ENCODE measurements around the gene MYO5A. TPM values are rescaled to one million over a fixed set of nuclear protein-coding genes. Genes with fewer than 3 reads are reported as not detected.

Gene MYO5A
- polyA plus RNA-seq, 1 of the 3 experiments (the other 2 are of a cell fraction), result 11.0 TPM

GRCh38 chr15:52306270-52306669 is 222.4 kb downstream of the MYO5A start:
- Histone ChIP-seq H3K36me3 (replicated peaks in 1 of 2; ENCODE audit: control insufficient read depth in 1 of 2, insufficient read depth in 2 of 2, low read length in 1 of 2) (peaks cover 0 to 2% of the 10 kb centered on the region in 2 experiments), H2AFZ (ENCODE audit: low read depth) (no peak overlapping the region), H3K9ac (no peak overlapping the region), H3K79me2 (ENCODE audit: insufficient read depth) (no peaks in the 10 kb centered on the region), H3K4me3 (ENCODE audit: low read depth in 2 of 2, low read length in 1 of 2) (no peak overlapping the region), H3K27ac (ENCODE audit: low read depth in 2 of 2, low read length in 1 of 2) (no peak overlapping the region), H3K4me2 (no peak overlapping the region), H3F3A (replicated peaks; ENCODE audit: insufficient read depth) (no peaks in the 10 kb centered on the region), H3K9me2 (no peaks in the 10 kb centered on the region), H3K27me3 (ENCODE audit: insufficient read depth) (no peaks in the 10 kb centered on the region), H4K20me1 (ENCODE audit: insufficient read depth) (no peaks in the 10 kb centered on the region), H3K9me3 (no peaks in the 10 kb centered on the region), H3K4me1 (ENCODE audit: control insufficient read depth in 1 of 2, insufficient read depth in 2 of 2, low read depth in 1 of 2, low read length in 1 of 2) (peaks cover 0 to 4% of the 10 kb centered on the region in 2 experiments; a peak in 1 of 4 replicates)
- ChIA-PET CTCF (no interaction called here), POLR2A (no interaction called here)
- no peak for DNase-seq
- TF ChIP-seq POLR2AphosphoS5 (IDR thresholded peaks at IDR 0.05; ENCODE audit: low read depth, low read length) (no peak), FOSL2 (IDR thresholded peaks at IDR 0.05; ENCODE audit: borderline replicate concordance, low read depth) (no peak)
- 85% methylated on average over 1 of the region's 1 CpG for WGBS (ENCODE audit: low lambda C conversion rate)

DNA sequence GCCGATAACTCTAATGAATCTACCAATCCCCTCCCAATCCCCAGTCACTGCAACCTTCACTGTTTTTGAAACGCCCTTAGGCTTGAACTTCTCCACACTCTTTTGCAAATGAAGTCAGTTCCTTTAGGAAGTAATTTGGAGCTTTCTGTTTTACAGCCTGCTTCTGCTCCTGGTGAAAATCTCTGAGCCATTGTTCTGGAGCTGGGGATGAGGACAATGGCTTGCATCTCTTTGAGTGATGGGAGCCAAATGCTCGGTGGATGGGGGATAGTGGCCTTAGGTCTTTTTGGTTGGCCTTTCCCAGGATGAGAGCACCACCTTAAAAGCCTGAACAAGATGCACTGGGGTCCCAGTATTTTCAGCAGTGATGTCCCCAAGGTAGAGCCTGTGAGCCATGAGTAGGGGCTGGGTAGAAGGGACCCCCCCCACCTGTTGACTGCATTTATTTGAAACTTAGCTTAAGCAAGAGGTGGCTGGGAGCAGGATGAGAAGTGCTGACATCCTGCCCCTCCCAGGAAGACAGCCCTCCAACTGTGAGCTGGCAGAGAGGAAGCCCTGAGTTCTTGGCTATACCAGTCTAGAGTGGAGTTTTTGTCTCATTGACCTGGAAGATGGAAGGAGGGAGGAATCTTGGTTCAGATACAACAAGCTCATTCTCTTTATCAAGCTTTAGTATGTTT is 225.4 kb downstream of the MYO5A start:
- ChIA-PET CTCF (interaction anchor here (1.2 to 1.5 kb wide), 4 partner anchors 24 to 432 kb away, joined by 3 to 4 read pairs (median 4); no protein-coding TSS in a partner anchor), POLR2A (no interaction called here)
- H3F3A ChIP-seq (replicated peaks; ENCODE audit: insufficient read depth), result peaks cover 4% of the 10 kb centered on the region
- no peak for TF ChIP-seq SIN3A (IDR thresholded peaks at IDR 0.05; ENCODE audit: borderline replicate concordance, low read depth, low read length)
- H3K27ac ChIP-seq (ENCODE audit: low read depth in 2 of 2, low read length in 1 of 2), result no peak overlapping the region
- WGBS (ENCODE audit: low lambda C conversion rate), result 77% methylated on average over 3 of the region's 3 CpGs
- no peak overlapping the region for H3K4me2 ChIP-seq
- H3K27me3 ChIP-seq (ENCODE audit: insufficient read depth), result no peaks in the 10 kb centered on the region
- no peaks in the 10 kb centered on the region for H3K9me2 ChIP-seq
- H3K9me3 ChIP-seq, result 0 out of 2 replicates have a peak, but pooled peaks cover 1% of the 10 kb centered on the region
- H3K4me1 ChIP-seq (ENCODE audit: control insufficient read depth in 1 of 2, insufficient read depth in 2 of 2, low read depth in 1 of 2, low read length in 1 of 2), result no peaks in the 10 kb centered on the region
- no peaks in the 10 kb centered on the region for H4K20me1 ChIP-seq (ENCODE audit: insufficient read depth)
- H3K79me2 ChIP-seq (ENCODE audit: insufficient read depth), result no peaks in the 10 kb centered on the region
- H3K36me3 ChIP-seq (replicated peaks in 1 of 2; ENCODE audit: control insufficient read depth in 1 of 2, insufficient read depth in 2 of 2, low read length in 1 of 2), result no peaks in the 10 kb centered on the region
- no peak overlapping the region for H3K4me3 ChIP-seq (ENCODE audit: low read depth in 2 of 2, low read length in 1 of 2)
- no peak overlapping the region for H2AFZ ChIP-seq (ENCODE audit: low read depth)
- no peak for DNase-seq
- H3K9ac ChIP-seq, result no peak overlapping the region

- Histone ChIP-seq H4K20me1 (ENCODE audit: insufficient read depth) (no peaks in the 10 kb centered on the region), H3K9me2 (no peaks in the 10 kb centered on the region), H3F3A (replicated peaks; ENCODE audit: insufficient read depth) (peaks cover 4% of the 10 kb centered on the region), H3K4me1 (ENCODE audit: control insufficient read depth in 1 of 2, insufficient read depth in 2 of 2, low read depth in 1 of 2, low read length in 1 of 2) (no peaks in the 10 kb centered on the region), H2AFZ (ENCODE audit: low read depth) (no peak overlapping the region), H3K79me2 (ENCODE audit: insufficient read depth) (no peaks in the 10 kb centered on the region), H3K27ac (ENCODE audit: low read depth in 2 of 2, low read length in 1 of 2) (no peak overlapping the region), H3K9me3 (0 out of 2 replicates have a peak, but pooled peaks cover 4% of the 10 kb centered on the region), H3K4me3 (ENCODE audit: low read depth in 2 of 2, low read length in 1 of 2) (no peak overlapping the region), H3K36me3 (replicated peaks in 1 of 2; ENCODE audit: control insufficient read depth in 1 of 2, insufficient read depth in 2 of 2, low read length in 1 of 2) (no peaks in the 10 kb centered on the region), H3K4me2 (no peak overlapping the region), H3K27me3 (ENCODE audit: insufficient read depth) (no peaks in the 10 kb centered on the region), H3K9ac (no peak overlapping the region)
- 64% methylated on average over 2 of the region's 2 CpGs for WGBS (ENCODE audit: low lambda C conversion rate)
- CTCF ChIA-PET, result no interaction called here
- DNase-seq, result no peak
- POLR2A ChIA-PET, result no interaction called here
- no peak for TF ChIP-seq IRF3 (IDR thresholded peaks at IDR 0.05; ENCODE audit: low read depth, low read length)
- TF ChIP-seq TEAD4 (IDR thresholded peaks at IDR 0.05; ENCODE audit: borderline replicate concordance, insufficient read depth), result no peak
- TF ChIP-seq GABPA (IDR thresholded peaks at IDR 0.05; ENCODE audit: low read depth), result no peak
- TF ChIP-seq, protein P1, sequence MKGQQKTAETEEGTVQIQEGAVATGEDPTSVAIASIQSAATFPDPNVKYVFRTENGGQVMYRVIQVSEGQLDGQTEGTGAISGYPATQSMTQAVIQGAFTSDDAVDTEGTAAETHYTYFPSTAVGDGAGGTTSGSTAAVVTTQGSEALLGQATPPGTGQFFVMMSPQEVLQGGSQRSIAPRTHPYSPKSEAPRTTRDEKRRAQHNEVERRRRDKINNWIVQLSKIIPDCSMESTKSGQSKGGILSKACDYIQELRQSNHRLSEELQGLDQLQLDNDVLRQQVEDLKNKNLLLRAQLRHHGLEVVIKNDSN (IDR thresholded peaks at IDR 0.05; ENCODE audit: borderline replicate concordance, low read depth), result no peak
- TF ChIP-seq USF2 (IDR thresholded peaks at IDR 0.05; ENCODE audit: borderline replicate concordance, low read depth, low read length), result no peak
- TF ChIP-seq YY1 (IDR thresholded peaks at IDR 0.05; ENCODE audit: low read depth), result no peak
- TF ChIP-seq POLR2AphosphoS5 (IDR thresholded peaks at IDR 0.05; ENCODE audit: low read depth, low read length), result no peak
- no peak for TF ChIP-seq EZH2phosphoT487 (IDR thresholded peaks at IDR 0.05; ENCODE audit: borderline replicate concordance, low read depth)
- TF ChIP-seq GATA2 (CRISPR knock-in tag; IDR thresholded peaks at IDR 0.05), result no peak
- no peak for TF ChIP-seq JUND (IDR thresholded peaks at IDR 0.05)
- TF ChIP-seq, protein P2, sequence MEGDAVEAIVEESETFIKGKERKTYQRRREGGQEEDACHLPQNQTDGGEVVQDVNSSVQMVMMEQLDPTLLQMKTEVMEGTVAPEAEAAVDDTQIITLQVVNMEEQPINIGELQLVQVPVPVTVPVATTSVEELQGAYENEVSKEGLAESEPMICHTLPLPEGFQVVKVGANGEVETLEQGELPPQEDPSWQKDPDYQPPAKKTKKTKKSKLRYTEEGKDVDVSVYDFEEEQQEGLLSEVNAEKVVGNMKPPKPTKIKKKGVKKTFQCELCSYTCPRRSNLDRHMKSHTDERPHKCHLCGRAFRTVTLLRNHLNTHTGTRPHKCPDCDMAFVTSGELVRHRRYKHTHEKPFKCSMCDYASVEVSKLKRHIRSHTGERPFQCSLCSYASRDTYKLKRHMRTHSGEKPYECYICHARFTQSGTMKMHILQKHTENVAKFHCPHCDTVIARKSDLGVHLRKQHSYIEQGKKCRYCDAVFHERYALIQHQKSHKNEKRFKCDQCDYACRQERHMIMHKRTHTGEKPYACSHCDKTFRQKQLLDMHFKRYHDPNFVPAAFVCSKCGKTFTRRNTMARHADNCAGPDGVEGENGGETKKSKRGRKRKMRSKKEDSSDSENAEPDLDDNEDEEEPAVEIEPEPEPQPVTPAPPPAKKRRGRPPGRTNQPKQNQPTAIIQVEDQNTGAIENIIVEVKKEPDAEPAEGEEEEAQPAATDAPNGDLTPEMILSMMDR (IDR thresholded peaks at IDR 0.05), result no peak
- TF ChIP-seq TAF1 (IDR thresholded peaks at IDR 0.05; ENCODE audit: borderline replicate concordance, low read depth, low read length), result no peak
- TF ChIP-seq SMC3 (IDR thresholded peaks at IDR 0.05; ENCODE audit: low read depth, low read length), result no peak
- TF ChIP-seq RFX5 (IDR thresholded peaks at IDR 0.05; ENCODE audit: low read length), result no peak
- TF ChIP-seq SIN3A (IDR thresholded peaks at IDR 0.05; ENCODE audit: borderline replicate concordance, low read depth, low read length), result no peak
These were observed 227.3 kb downstream of the MYO5A start for GRCh38 chr15:52301265-52301847.

All from SK-N-SH (cell line).